Psoas muscle (tissue), 7 donors: ENCODE results near the gene ANGEL1. TPM values are rescaled to one million over a fixed set of nuclear protein-coding genes. Genes with fewer than 3 reads are reported as not detected.

Experiments used
- polyA plus RNA-seq, 3 donors: library from polyadenylated mRNA; stranded (reverse); fragments of 200-250 nt; gene quantifications; one replicate each; pipeline ENCODE4 v1.2.3, GENCODE V29; 2013
- total RNA-seq, 4 donors: library from RNA; stranded (reverse); fragmentation: NEBNext Ultra II Directional in 2 of 4; extraction: Animal tissue kit (Norgen Biotek cat#: 25700) in 2 of 4; gene quantifications; one replicate each; pipeline versions ENCODE4 v1.2.1 to v1.2.4, GENCODE V29; 2021 to 2023
- donor health status: healthy with polysubstance abuse.
- donor health status: DM: no; HTN: no; CAD: no; lungs with moderate emphysema.
- donor health status: Bipolar disorder and iron deficiency.
- donor health status: healthy.
- donor health status: DM: no; HTN: no; CAD: no.
- donor health status: DM: no; HTN: no; CAD: no.
- donor health status: DM: yes; HTN: yes; CAD: no.

Gene ANGEL1
- total and polyA plus RNA-seq, 7 donors: 4.5 to 14.1 (median 10.6) TPM

Other genes starting within 250 kb of the ANGEL1 start
- gene VASH1, start 51.4 kb downstream of the ANGEL1 start, total RNA-seq: 1 to 10 TPM; 3.9 to 8.2 (median 5.6) TPM
- gene VASH1, start 51.4 kb downstream of the ANGEL1 start, polyA plus RNA-seq: 1 to 10 TPM; 1.7 to 4.0 (median 2.9) TPM
- gene LRRC74A, start 13.5 kb upstream of the ANGEL1 start, total RNA-seq: not detected
- gene LRRC74A, start 13.5 kb upstream of the ANGEL1 start, polyA plus RNA-seq: not detected
- gene IRF2BPL, start 215.8 kb upstream of the ANGEL1 start, total RNA-seq: 10 to 100 TPM in 3 of 4 donors, 1 to 10 TPM in 1; 9.7 to 26.3 (median 21.7) TPM
- gene IRF2BPL, start 215.8 kb upstream of the ANGEL1 start, polyA plus RNA-seq: 1 to 10 TPM; 3.8 to 9.5 (median 4.4) TPM